K562 (cell line): Measurements from ENCODE around the gene PIK3C2A. TPM values are rescaled to one million over a fixed set of nuclear protein-coding genes. Genes with fewer than 3 reads are reported as not detected.

Experiments
- ATAC-seq: fragments of 200-7000 bp; cut with Tn5 transposase; 3 replicates; pipeline ENCODE4 v1.9.1; 2020; ENCODE audit warnings: moderate library complexity
- BruUV-seq: library from RNA; stranded (reverse); fragments of 400-500 nt; replicated peaks from 2 replicates; lab custom pipeline; 2021; lab: Mats Ljungman, UMichigan
- CTCF ChIA-PET: fragments of 300-600 bp; formaldehyde crosslinking; extraction: SDS; loops from one replicate; lab custom pipeline; 2021; ENCODE audit warnings: low intra/inter-chr PET ratio; lab: Yijun Ruan, JAX
- POLR2A ChIA-PET: fragments of 300-600, 350-650 bp; sonication (Branson Sonifier 250); formaldehyde crosslinking; extraction: SDS; loops from one replicate; lab custom pipeline; 2021; ENCODE audit warnings: antibody characterized with exemption, inconsistent platforms; lab: Yijun Ruan, JAX
- DNase-seq, 4 experiments: peaks; one replicate each; pipeline versions ENCODE4 v3.0.0 to v3.0.0-alpha.2; 2011 to 2018; ENCODE audit warnings: low spot score in 3 of 4, mixed read lengths in 3 of 4; ENCODE audit errors: extremely low read depth in 1 of 4
- FAIRE-seq: peaks from 2 replicates; lab custom pipeline; 2011; peaks lifted over from hg19 to GRCh38; lab: Jason Lieb, UNC
- H2AFZ ChIP-seq: 2 replicates; pipeline ENCODE4 v1.6.0; 2011; ENCODE audit warnings: low read depth, low read length, control low read depth, inconsistent platforms
- H3K27ac ChIP-seq: fragments of 200-600 bp; 3 replicates; pipeline ENCODE4 v1.8.0; 2011; ENCODE audit warnings: low read depth, mild to moderate bottlenecking, control low read depth, inconsistent platforms, low read length, moderate library complexity, mixed read lengths; ENCODE audit errors: extremely low read depth
- H3K27me3 ChIP-seq, 2 experiments: fragments of 300-600 bp in 1 of 2; 2 replicates in 1 of 2; 3 replicates in 1 of 2; pipeline versions ENCODE4 v1.6.0 to v1.8.0; 2011; ENCODE audit warnings: inconsistent platforms in 2 of 2, low read length in 2 of 2, mild to moderate bottlenecking in 1 of 2, mixed read lengths in 1 of 2, moderate library complexity in 1 of 2; ENCODE audit not compliant: control insufficient read depth in 2 of 2, insufficient read depth in 2 of 2
- H3K36me3 ChIP-seq: fragments of 300-600 bp; 3 replicates; pipeline ENCODE4 v1.8.0; 2011; ENCODE audit warnings: mild to moderate bottlenecking, low read length, inconsistent platforms; ENCODE audit not compliant: control insufficient read depth, insufficient read depth
- H3K4me1 ChIP-seq, 2 experiments: fragments of 200-600 bp in 1 of 2; replicated peaks in 1 of 2; 2 replicates in 1 of 2; 3 replicates in 1 of 2; pipeline versions ENCODE4 v1.5.1 to v1.8.0; 2011; ENCODE audit warnings: inconsistent platforms in 2 of 2, low read length in 2 of 2, mild to moderate bottlenecking in 1 of 2, mixed read lengths in 1 of 2, moderate library complexity in 1 of 2; ENCODE audit not compliant: control insufficient read depth in 2 of 2, insufficient read depth in 2 of 2
- H3K4me2 ChIP-seq: 2 replicates; pipeline ENCODE4 v1.6.1; 2011; ENCODE audit warnings: low read length, control low read depth, inconsistent platforms, mixed read lengths; ENCODE audit not compliant: insufficient read depth
- H3K4me3 ChIP-seq: fragments of 200-600 bp; sonication (generic), shearing (Covaris generic); 2 replicates; pipeline ENCODE4 v1.5.1; 2016; ENCODE audit warnings: control low read depth, inconsistent platforms
- H3K79me2 ChIP-seq: fragments of 200-600 bp; 3 replicates; pipeline ENCODE4 v1.8.0; 2011; ENCODE audit warnings: low read length, inconsistent platforms; ENCODE audit not compliant: control insufficient read depth, insufficient read depth
- H3K9ac ChIP-seq, 2 experiments: 2 replicates each; pipeline versions ENCODE4 v1.6.0 to v1.6.1; 2011; ENCODE audit warnings: low read depth in 2 of 2, low read length in 2 of 2, control low read depth in 1 of 2, inconsistent platforms in 1 of 2, mild to moderate bottlenecking in 1 of 2, mixed read lengths in 1 of 2; ENCODE audit not compliant: insufficient read depth in 1 of 2
- H3K9me1 ChIP-seq: one replicate; pipeline ENCODE4 v1.6.0; 2011; ENCODE audit warnings: inconsistent platforms, mild to moderate bottlenecking, low read length, moderate library complexity; ENCODE audit not compliant: control insufficient read depth, insufficient read depth
- H3K9me3 ChIP-seq: replicated peaks from 2 replicates; pipeline ENCODE4 v1.5.1; 2011; ENCODE audit warnings: low read depth, low read length, inconsistent platforms; ENCODE audit not compliant: control insufficient read depth, insufficient read depth
- H4K20me1 ChIP-seq: replicated peaks from 2 replicates; pipeline ENCODE4 v1.6.1; 2011; ENCODE audit warnings: low read length, inconsistent platforms, mixed read lengths; ENCODE audit not compliant: control insufficient read depth, insufficient read depth
- ARID1B ChIP-seq: fragments of 450-650 bp; IDR thresholded peaks from 2 replicates; pipeline ENCODE4 v1.6.1; 2016; ENCODE audit warnings: antibody characterized with exemption, mild to moderate bottlenecking, inconsistent platforms
- C11orf30 ChIP-seq: fragments of 450-650 bp; IDR thresholded peaks from 2 replicates; pipeline ENCODE4 v1.6.1; 2016; ENCODE audit warnings: low read depth, mild to moderate bottlenecking
- COPS2 ChIP-seq: fragments of 450-650 bp; conservative IDR thresholded peaks from 2 replicates; pipeline ENCODE4 v1.6.1; 2016; ENCODE audit warnings: mild to moderate bottlenecking, moderate library complexity
- HMG20A ChIP-seq: fragments of 450-650 bp; formaldehyde crosslinking; conservative IDR thresholded peaks from 2 replicates; pipeline ENCODE4 v1.4.0; 2020; ENCODE audit warnings: mild to moderate bottlenecking, mixed read lengths
- NFE2 ChIP-seq: IDR thresholded peaks from 2 replicates; pipeline ENCODE4 v1.6.1; 2014; ENCODE audit warnings: antibody characterized with exemption, low read depth
- PTRF ChIP-seq: fragments of 450-650 bp; IDR thresholded peaks from 2 replicates; pipeline ENCODE4 v1.6.1; 2016; ENCODE audit warnings: mild to moderate bottlenecking, missing genetic modification characterization, missing compliant biosample characterization
- SAFB2 ChIP-seq: fragments of 200-400 bp; formaldehyde crosslinking; IDR thresholded peaks from 2 replicates; pipeline ENCODE4 v1.6.1; 2018; ENCODE audit warnings: borderline replicate concordance, low read length, low read depth, moderate library complexity; ENCODE audit not compliant: severe bottlenecking
- TCF3 ChIP-seq: sonication (generic); formaldehyde crosslinking; IDR thresholded peaks from 2 replicates; pipeline ENCODE4 v1.4.0; 2020; ENCODE audit warnings: mild to moderate bottlenecking, missing genetic modification reagents
- ZNF121 ChIP-seq: sonication (generic); formaldehyde crosslinking; conservative IDR thresholded peaks from 2 replicates; pipeline ENCODE4 v1.8.0; 2022; ENCODE audit warnings: missing genetic modification reagents
- ZNF184 ChIP-seq: sonication (generic); formaldehyde crosslinking; IDR thresholded peaks from 2 replicates; pipeline ENCODE4 v1.5.0; 2020; ENCODE audit warnings: missing genetic modification reagents
- ZNF316 ChIP-seq: fragments of 450-650 bp; IDR thresholded peaks from 2 replicates; pipeline ENCODE4 v1.6.1; 2016
- ZNF41 ChIP-seq: fragments of 250-450 bp; sonication (Bioruptor Pico); conservative IDR thresholded peaks from 2 replicates; pipeline ENCODE4 v1.4.0; 2020; ENCODE audit warnings: mild to moderate bottlenecking
- WGBS: fragments of 100-300 bp; shearing (Covaris generic); methylation state at CpG from one replicate; pipeline ENCODE4 v1.1.6; 2016; ENCODE audit warnings: low coverage, mixed read lengths; ENCODE audit not compliant: insufficient coverage; ENCODE audit errors: missing lambda C conversion rate; 5-methylcytosine and 5-hydroxymethylcytosine counted together
- in situ Hi-C: fragments of 300-500 bp; cut with MboI; formaldehyde crosslinking; loops from 4 replicates; pipeline ENCODE4 v1.15.0; 2018; ENCODE audit warnings: inconsistent platforms, mixed read lengths
- intact Hi-C: fragments of 100-400 bp; cut with micrococcal nuclease; formaldehyde crosslinking; loops from 2 replicates; pipeline ENCODE4 v1.14.2; 2022
- polyA plus RNA-seq, 8 experiments: library from polyadenylated mRNA; depleted of rRNA in 4 of 8; stranded (reverse) in 5 of 8; unstranded in 3 of 8; fragments of >200 nt; fragmentation: Nextera tagmentation in 2 of 8; fragmentation: Illumina TruSeq in 1 of 8; extraction: Ambion mirVana in 2 of 8; extraction: Trizol in 1 of 8; gene quantifications; 2 replicates each; pipeline versions ENCODE4 v1.2.1 to v1.2.3, GENCODE V29; 2011 to 2014; ENCODE audit warnings: inconsistent platforms in 1 of 8, missing spikeins in 1 of 8
- total RNA-seq, 7 experiments: library from RNA; depleted of rRNA in 6 of 7; stranded (reverse); fragments of >200 nt in 6 of 7; fragmentation: Illumina TruSeq in 2 of 7; extraction: Trizol in 2 of 7; gene quantifications; 2 replicates each; pipeline versions ENCODE4 v1.2.1 to v1.2.3, GENCODE V29; 2011 to 2021; ENCODE audit warnings: low replicate concordance in 1 of 7

Gene PIK3C2A
- total and polyA plus RNA-seq, 9 of the 15 experiments (the other 6 are each of a cell fraction or from before 2014, with no cell fraction given) = 3.1 to 25.2 (median 15.6) TPM

DNA sequence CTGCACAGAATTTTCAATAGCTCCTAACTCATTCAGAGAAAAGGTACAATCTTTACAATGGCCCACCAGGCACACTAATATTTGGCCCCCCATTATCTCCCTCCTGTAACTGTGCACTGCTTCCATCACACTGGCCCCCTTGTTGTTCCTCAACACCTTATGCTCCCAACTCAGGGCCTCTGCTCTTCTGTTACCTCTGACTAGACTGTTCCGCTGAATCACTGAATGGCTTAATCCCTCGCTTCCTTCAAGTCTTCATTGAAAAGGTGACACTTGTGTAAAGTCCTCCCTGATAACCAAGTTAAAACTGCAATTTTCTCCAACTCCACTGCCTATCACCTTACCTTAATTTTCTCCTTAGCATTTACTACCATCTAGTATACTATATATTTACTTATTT lies 21.8 kb downstream of the PIK3C2A start:
- Histone ChIP-seq H3K4me1 (peaks cover 10 to 19% of the 10 kb centered on the region in 2 experiments), H3K79me2 (peaks cover 18% of the 10 kb centered on the region; the same call in 1 of the 3 replicates), H3K9ac (no peak overlapping the region), H3K36me3 (no peaks in the 10 kb centered on the region; the same call in 1 of the 3 replicates), H3K4me2 (no peak overlapping the region), H3K27me3 (no peaks in the 10 kb centered on the region), H2AFZ (no peak overlapping the region), H3K9me1 (no peaks in the 10 kb centered on the region), H4K20me1 (peaks cover 20% of the 10 kb centered on the region), H3K9me3 (no peaks in the 10 kb centered on the region), H3K27ac (no peak overlapping the region), H3K4me3 (no peak overlapping the region)
- CTCF ChIA-PET = no interaction called here
- in situ Hi-C loops = no loop called here
- intact Hi-C loops = loop anchor here (2.0 kb wide), 1 partner anchor 107 kb away; no protein-coding TSS in a partner anchor
- FAIRE-seq = no peak
- TF ChIP-seq ARID1B = 0 out of 2 replicates have a peak, but pooled peaks have one; percentile 11
- no peak for TF ChIP-seq ZNF184 (CRISPR knock-in tag)
- no peak for TF ChIP-seq TCF3 (CRISPR knock-in tag)
- TF ChIP-seq SAFB2 = no peak
- 0 out of 2 replicates have a peak, but pooled peaks have one; percentile 6 for TF ChIP-seq C11orf30
- no peak for TF ChIP-seq HMG20A (CRISPR knock-in tag)
- TF ChIP-seq NFE2 = peak; percentile 56; the same call in 1 of the 2 replicates
- TF ChIP-seq ZNF41 (CRISPR knock-in tag) = no peak
- no peak for TF ChIP-seq ZNF121 (CRISPR knock-in tag)
- TF ChIP-seq COPS2 = no peak
- 0 out of 2 replicates have a peak, but pooled peaks have one; percentile 31 for TF ChIP-seq ZNF316
- TF ChIP-seq PTRF = no peak
- no TSS peak for BruUV-seq
- DNase-seq = peak in 1 of 4 experiments; percentile 31
- POLR2A ChIA-PET = no interaction called here
- ATAC-seq = peak; percentile 54
- 73% methylated on average over 2 of the region's 2 CpGs for WGBS
